H1 (cell line): Measurements from ENCODE around the gene PIWIL1. TPM values are rescaled to one million over a fixed set of nuclear protein-coding genes. Genes with fewer than 3 reads are reported as not detected.

Experiments
- CTCF ChIA-PET: fragments of 300-600 bp; sonication (Branson Sonifier 250); formaldehyde crosslinking; loops from one replicate; lab custom pipeline; 2021; ENCODE audit not compliant: partially characterized antibody; lab: Charles Lee
- POLR2A ChIA-PET: fragments of 300-600 bp; sonication (Branson Sonifier 250); formaldehyde crosslinking; loops from one replicate; lab custom pipeline; 2021; ENCODE audit warnings: inconsistent platforms; ENCODE audit not compliant: partially characterized antibody; lab: Charles Lee
- DNase-seq, 2 experiments: peaks; one replicate each; pipeline versions ENCODE4 v3.0.0 to v3.0.0-alpha.2; 2010 to 2022; ENCODE audit warnings: low spot score in 2 of 2, low read depth in 1 of 2, mixed read lengths in 1 of 2
- FAIRE-seq: peaks from 2 replicates; lab custom pipeline; 2011; peaks lifted over from hg19 to GRCh38; lab: Jason Lieb, UNC
- H2AFZ ChIP-seq: 2 replicates; pipeline ENCODE4 v1.8.1; 2012; ENCODE audit warnings: low read length, inconsistent platforms
- H2AK5ac ChIP-seq: 2 replicates; pipeline ENCODE4 v1.6.1; 2013; ENCODE audit warnings: low read depth, low read length
- H2BK120ac ChIP-seq: replicated peaks from 2 replicates; pipeline ENCODE3; 2013; ENCODE audit warnings: low read depth, low read length, inconsistent platforms
- H2BK12ac ChIP-seq: 2 replicates; pipeline ENCODE4 v1.6.1; 2013; ENCODE audit warnings: low read depth, low read length
- H2BK15ac ChIP-seq: 2 replicates; pipeline ENCODE4 v1.6.1; 2013; ENCODE audit warnings: low read length
- H2BK20ac ChIP-seq: 2 replicates; pipeline ENCODE4 v1.6.1; 2013; ENCODE audit warnings: low read length
- H2BK5ac ChIP-seq: 2 replicates; pipeline ENCODE4 v1.6.1; 2013; ENCODE audit warnings: low read depth, low read length
- H3K14ac ChIP-seq: 2 replicates; pipeline ENCODE4 v1.6.1; 2013; ENCODE audit warnings: inconsistent platforms; ENCODE audit not compliant: insufficient read length
- H3K18ac ChIP-seq: 2 replicates; pipeline ENCODE4 v1.6.1; 2013; ENCODE audit warnings: low read length; ENCODE audit errors: extremely low read depth
- H3K23ac ChIP-seq: 2 replicates; pipeline ENCODE4 v1.6.1; 2013; ENCODE audit warnings: inconsistent platforms; ENCODE audit not compliant: insufficient read length
- H3K23me2 ChIP-seq: 2 replicates; pipeline ENCODE4 v1.6.1; 2013; ENCODE audit warnings: low read depth, low read length
- H3K27ac ChIP-seq: 2 replicates; pipeline ENCODE4 v1.6.1; 2011; ENCODE audit warnings: low read depth, low read length, inconsistent platforms
- H3K27me3 ChIP-seq, 4 experiments: replicated peaks in 1 of 4; 1 replicate in 1 of 4; 2 replicates in 3 of 4; pipeline versions ENCODE4 v1.6.1 to v1.8.1; 2011 to 2013; ENCODE audit warnings: low read length in 3 of 4, mild to moderate bottlenecking in 3 of 4, inconsistent platforms in 2 of 4, mixed read lengths in 2 of 4, moderate library complexity in 1 of 4; ENCODE audit not compliant: control insufficient read depth in 3 of 4, insufficient read depth in 3 of 4; ENCODE audit errors: extremely low read depth in 1 of 4
- H3K36me3 ChIP-seq, 4 experiments: 2 replicates each; pipeline versions ENCODE4 v1.6.1 to v1.8.1; 2011 to 2013; ENCODE audit warnings: mild to moderate bottlenecking in 4 of 4, low read length in 3 of 4, moderate library complexity in 2 of 4, control low read depth in 1 of 4, inconsistent platforms in 1 of 4; ENCODE audit not compliant: insufficient read depth in 4 of 4, control insufficient read depth in 2 of 4
- H3K4ac ChIP-seq: replicated peaks from 2 replicates; pipeline ENCODE3; 2013; ENCODE audit warnings: low read length, low read depth, mixed read lengths, inconsistent platforms; ENCODE audit not compliant: insufficient read length
- H3K4me1 ChIP-seq, 4 experiments: replicated peaks in 1 of 4; 1 replicate in 1 of 4; 2 replicates in 3 of 4; pipeline versions ENCODE4 v1.6.1 to v1.8.1; 2011 to 2013; ENCODE audit warnings: low read length in 3 of 4, inconsistent platforms in 2 of 4, mixed read lengths in 1 of 4; ENCODE audit not compliant: insufficient read depth in 4 of 4, control insufficient read depth in 3 of 4
- H3K4me2 ChIP-seq, 2 experiments: 2 replicates each; pipeline versions ENCODE4 v1.6.1 to v1.8.1; 2011 to 2013; ENCODE audit warnings: low read depth in 2 of 2, low read length in 2 of 2, control low read depth in 1 of 2, inconsistent platforms in 1 of 2, mild to moderate bottlenecking in 1 of 2; ENCODE audit not compliant: insufficient read depth in 1 of 2
- H3K4me3 ChIP-seq, 4 experiments: fragments of 200-600, 300-600 bp in 1 of 4; sonication (generic), shearing (Covaris generic), sonication (Bioruptor Twin) in 1 of 4; 2 replicates each; pipeline versions ENCODE4 v1.5.1 to v1.8.1; 2011 to 2016; ENCODE audit warnings: low read length in 4 of 4, low read depth in 3 of 4, control low read depth in 2 of 4, inconsistent platforms in 2 of 4, mild to moderate bottlenecking in 2 of 4, mixed read lengths in 1 of 4, moderate library complexity in 1 of 4; ENCODE audit not compliant: insufficient read depth in 2 of 4; ENCODE audit errors: extremely low read depth in 1 of 4
- H3K56ac ChIP-seq: replicated peaks from 2 replicates; pipeline ENCODE3; 2013; ENCODE audit warnings: low read depth, mild to moderate bottlenecking, mixed read lengths, low read length, inconsistent platforms; ENCODE audit not compliant: insufficient read length
- H3K79me1 ChIP-seq: 2 replicates; pipeline ENCODE4 v1.6.1; 2013; ENCODE audit warnings: low read depth, low read length, control low read depth
- H3K79me2 ChIP-seq, 2 experiments: 2 replicates each; pipeline versions ENCODE4 v1.6.1 to v1.8.1; 2012 to 2013; ENCODE audit warnings: low read length in 2 of 2, mild to moderate bottlenecking in 2 of 2, inconsistent platforms in 1 of 2; ENCODE audit not compliant: insufficient read depth in 2 of 2, control insufficient read depth in 1 of 2
- H3K9ac ChIP-seq, 4 experiments: replicated peaks in 1 of 4; 1 replicate in 1 of 4; 2 replicates in 3 of 4; pipeline versions ENCODE4 v1.6.1 to v1.8.1; 2011 to 2013; ENCODE audit warnings: low read depth in 3 of 4, low read length in 3 of 4, control low read depth in 2 of 4, mild to moderate bottlenecking in 2 of 4, moderate library complexity in 2 of 4, inconsistent platforms in 1 of 4; ENCODE audit errors: extremely low read depth in 1 of 4
- H3K9me3 ChIP-seq, 2 experiments: 2 replicates each; pipeline versions ENCODE4 v1.6.1 to v1.8.1; 2012 to 2013; ENCODE audit warnings: mild to moderate bottlenecking in 2 of 2, moderate library complexity in 2 of 2, control low read depth in 1 of 2, inconsistent platforms in 1 of 2, low read depth in 1 of 2, low read length in 1 of 2, mixed read lengths in 1 of 2; ENCODE audit not compliant: insufficient read depth in 2 of 2
- H4K20me1 ChIP-seq, 2 experiments: replicated peaks in 1 of 2; 2 replicates each; pipeline versions ENCODE3 to v1.8.1; 2011 to 2013; ENCODE audit warnings: inconsistent platforms in 2 of 2, low read length in 2 of 2, mild to moderate bottlenecking in 1 of 2; ENCODE audit not compliant: insufficient read depth in 2 of 2, control insufficient read depth in 1 of 2
- H4K5ac ChIP-seq: 2 replicates; pipeline ENCODE4 v1.6.1; 2013; ENCODE audit warnings: low read length, low read depth, mixed read lengths, inconsistent platforms; ENCODE audit not compliant: insufficient read length
- H4K8ac ChIP-seq: 2 replicates; pipeline ENCODE4 v1.8.0; 2013; ENCODE audit warnings: mild to moderate bottlenecking, moderate library complexity, low read length, inconsistent platforms; ENCODE audit not compliant: insufficient read depth; ENCODE audit errors: extremely low read depth
- H4K91ac ChIP-seq: replicated peaks from 2 replicates; pipeline ENCODE3; 2013; ENCODE audit warnings: low read length, mixed read lengths, inconsistent platforms; ENCODE audit not compliant: insufficient read length
- CEBPB ChIP-seq: IDR thresholded peaks from 2 replicates; pipeline ENCODE4 v1.6.1; 2012; ENCODE audit warnings: low read depth, low read length
- HDAC6 ChIP-seq: IDR thresholded peaks from one replicate; pipeline ENCODE4 v1.7.1; 2012; ENCODE audit warnings: low read depth, mild to moderate bottlenecking, inconsistent platforms, low read length, moderate library complexity
- JUN ChIP-seq: IDR thresholded peaks from 2 replicates; pipeline ENCODE4 v1.6.1; 2011; ENCODE audit warnings: low read depth, mild to moderate bottlenecking, improper control_type of control experiment, low read length
- PHF8 ChIP-seq: fragments of 200-600 bp; sonication (generic); conservative IDR thresholded peaks from 2 replicates; pipeline ENCODE4 v1.7.1; 2012; ENCODE audit warnings: low read depth, mild to moderate bottlenecking, inconsistent platforms, low read length, moderate library complexity
- RAD21 ChIP-seq, 2 experiments: IDR thresholded peaks in 1 of 2; conservative IDR thresholded peaks in 1 of 2; 2 replicates each; pipeline ENCODE4 v1.6.1; 2011; ENCODE audit warnings: low read depth in 2 of 2, low read length in 2 of 2, improper control_type of control experiment in 1 of 2, inconsistent platforms in 1 of 2, mild to moderate bottlenecking in 1 of 2, moderate library complexity in 1 of 2
- SRF ChIP-seq: IDR thresholded peaks from 2 replicates; pipeline ENCODE4 v1.6.1; 2011; ENCODE audit warnings: mild to moderate bottlenecking, low read depth, low read length, moderate library complexity
- TCF12 ChIP-seq: IDR thresholded peaks from 2 replicates; pipeline ENCODE4 v1.6.1; 2011; ENCODE audit warnings: low read depth, mild to moderate bottlenecking, low read length
- WGBS, 2 experiments: shearing (Covaris generic) in 1 of 2; methylation state at CpG; one replicate each; pipeline versions ENCODE4 v1.1.6 to v1.1.7; 2013 to 2015; ENCODE audit warnings: low lambda C conversion rate in 2 of 2, mixed read lengths in 2 of 2, inconsistent platforms in 1 of 2, low coverage in 1 of 2, missing lambda C conversion rate in 1 of 2; ENCODE audit not compliant: insufficient replicate concordance in 2 of 2, insufficient coverage in 1 of 2, insufficient read length in 1 of 2; ENCODE audit errors: extremely low coverage in 1 of 2, missing lambda C conversion rate in 1 of 2; 5-methylcytosine and 5-hydroxymethylcytosine counted together
- polyA plus RNA-seq, 7 experiments: library from polyadenylated mRNA; depleted of rRNA in 3 of 7; stranded (reverse) in 5 of 7; unstranded in 2 of 7; fragments of >200 nt in 5 of 7; fragments of 200-250 nt in 2 of 7; gene quantifications; 1 replicate in 5 of 7; 2 replicates in 1 of 7; 4 replicates in 1 of 7; pipeline versions ENCODE4 v1.2.1 to v1.2.3, GENCODE V29; 2011 to 2013; ENCODE audit warnings: missing spikeins in 2 of 7, mixed read lengths in 2 of 7
- total RNA-seq: library from RNA; stranded (reverse); fragmentation: NEBNext Ultra II Directional; extraction: Animal tissue kit (Norgen Biotek cat#: 25700); gene quantifications from 2 replicates; pipeline ENCODE4 v1.2.1, GENCODE V29; 2021
- TF ChIP-seq, protein P1 (sequence below): IDR thresholded peaks from 2 replicates; pipeline ENCODE4 v1.6.1; 2012; ENCODE audit warnings: low read length, inconsistent platforms
- TF ChIP-seq, protein P2 (sequence below), 3 experiments: IDR thresholded peaks; 1 replicate in 2 of 3; 2 replicates in 1 of 3; pipeline versions ENCODE4 v1.5.1 to v1.6.1; 2011; ENCODE audit warnings: low read length in 3 of 3, mild to moderate bottlenecking in 3 of 3, inconsistent platforms in 2 of 3, low read depth in 1 of 3, moderate library complexity in 1 of 3; ENCODE audit not compliant: insufficient read depth in 1 of 3; ENCODE audit errors: control extremely low read depth in 1 of 3

The PIWIL1 gene
- total and polyA plus RNA-seq, 2 of the 8 experiments (the other 6 are each of a cell fraction or from before 2014, with no cell fraction given): not detected

DNA sequence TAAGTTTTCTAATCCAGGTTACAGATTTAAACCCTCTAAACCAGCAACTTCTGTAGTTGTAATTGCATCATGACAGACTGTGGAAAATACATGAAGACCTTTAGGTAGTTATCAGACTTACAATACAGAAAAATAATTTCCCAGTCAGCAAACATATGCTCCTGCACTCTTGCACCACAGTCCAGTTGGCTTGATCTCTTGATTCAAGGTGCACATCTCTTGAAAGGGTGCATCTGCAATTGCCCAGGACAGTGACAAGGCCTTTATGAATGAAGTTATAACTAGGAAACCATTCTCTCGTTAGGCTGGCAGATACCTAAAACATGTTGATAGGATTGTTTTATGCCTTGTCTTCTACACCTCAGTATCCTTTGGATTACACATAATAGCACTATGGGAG lies 7.6 kb downstream of the PIWIL1 start:
- Histone ChIP-seq H2BK20ac (no peak overlapping the region), H2BK5ac (no peak overlapping the region), H3K4ac (no peak overlapping the region), H2BK12ac (no peak overlapping the region), H3K56ac (no peak overlapping the region), H3K4me2 (no peak overlapping the region), H4K91ac (no peak overlapping the region), H2BK120ac (no peak overlapping the region), H3K36me3 (no peaks in the 10 kb centered on the region), H3K23me2 (no peaks in the 10 kb centered on the region), H3K9ac (no peak overlapping the region), H4K20me1 (no peaks in the 10 kb centered on the region), H4K5ac (no peak overlapping the region), H3K27me3 (no peaks in the 10 kb centered on the region; a peak in 2 of 7 replicates), H2BK15ac (no peak overlapping the region), H3K79me2 (no peaks in the 10 kb centered on the region), H3K18ac (no peak overlapping the region), H2AFZ (no peak overlapping the region), H3K14ac (no peak overlapping the region), H3K4me1 (no peaks in the 10 kb centered on the region), H3K23ac (no peak overlapping the region), H3K4me3 (no peak overlapping the region), H4K8ac (no peak overlapping the region), H3K27ac (no peak overlapping the region), H3K79me1 (no peaks in the 10 kb centered on the region), H3K9me3 (no peaks in the 10 kb centered on the region), H2AK5ac (no peak overlapping the region)
- ChIA-PET POLR2A (no interaction called here), CTCF (no interaction called here)
- DNase-seq: no peak
- TF ChIP-seq RAD21 (IDR thresholded peaks at IDR 0.05 in 1 of 2, conservative IDR thresholded peaks at IDR 0.05 in 1 of 2; ENCODE audit: low read depth in 2 of 2, low read length in 2 of 2) (no peak), HDAC6 (no peak), JUN (no peak), TCF12 (no peak), CEBPB (no peak), SRF (no peak), PHF8 (no peak)
- TF ChIP-seq, protein P1, sequence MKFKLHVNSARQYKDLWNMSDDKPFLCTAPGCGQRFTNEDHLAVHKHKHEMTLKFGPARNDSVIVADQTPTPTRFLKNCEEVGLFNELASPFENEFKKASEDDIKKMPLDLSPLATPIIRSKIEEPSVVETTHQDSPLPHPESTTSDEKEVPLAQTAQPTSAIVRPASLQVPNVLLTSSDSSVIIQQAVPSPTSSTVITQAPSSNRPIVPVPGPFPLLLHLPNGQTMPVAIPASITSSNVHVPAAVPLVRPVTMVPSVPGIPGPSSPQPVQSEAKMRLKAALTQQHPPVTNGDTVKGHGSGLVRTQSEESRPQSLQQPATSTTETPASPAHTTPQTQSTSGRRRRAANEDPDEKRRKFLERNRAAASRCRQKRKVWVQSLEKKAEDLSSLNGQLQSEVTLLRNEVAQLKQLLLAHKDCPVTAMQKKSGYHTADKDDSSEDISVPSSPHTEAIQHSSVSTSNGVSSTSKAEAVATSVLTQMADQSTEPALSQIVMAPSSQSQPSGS: no peak
- TF ChIP-seq, protein P2, sequence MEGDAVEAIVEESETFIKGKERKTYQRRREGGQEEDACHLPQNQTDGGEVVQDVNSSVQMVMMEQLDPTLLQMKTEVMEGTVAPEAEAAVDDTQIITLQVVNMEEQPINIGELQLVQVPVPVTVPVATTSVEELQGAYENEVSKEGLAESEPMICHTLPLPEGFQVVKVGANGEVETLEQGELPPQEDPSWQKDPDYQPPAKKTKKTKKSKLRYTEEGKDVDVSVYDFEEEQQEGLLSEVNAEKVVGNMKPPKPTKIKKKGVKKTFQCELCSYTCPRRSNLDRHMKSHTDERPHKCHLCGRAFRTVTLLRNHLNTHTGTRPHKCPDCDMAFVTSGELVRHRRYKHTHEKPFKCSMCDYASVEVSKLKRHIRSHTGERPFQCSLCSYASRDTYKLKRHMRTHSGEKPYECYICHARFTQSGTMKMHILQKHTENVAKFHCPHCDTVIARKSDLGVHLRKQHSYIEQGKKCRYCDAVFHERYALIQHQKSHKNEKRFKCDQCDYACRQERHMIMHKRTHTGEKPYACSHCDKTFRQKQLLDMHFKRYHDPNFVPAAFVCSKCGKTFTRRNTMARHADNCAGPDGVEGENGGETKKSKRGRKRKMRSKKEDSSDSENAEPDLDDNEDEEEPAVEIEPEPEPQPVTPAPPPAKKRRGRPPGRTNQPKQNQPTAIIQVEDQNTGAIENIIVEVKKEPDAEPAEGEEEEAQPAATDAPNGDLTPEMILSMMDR (IDR thresholded peaks at IDR 0.05; ENCODE audit: control extremely low read depth in 1 of 3, insufficient read depth in 1 of 3, low read depth in 1 of 3, low read length in 3 of 3): no peak
- FAIRE-seq: no peak
- WGBS, 2 experiments: 93% methylated on average over 1 of the region's 1 CpG; no CpG with 5 or more reads in 1 of the 2 experiments
